ENCODE results near the gene NR2C1.

Gene NR2C1

DNA sequence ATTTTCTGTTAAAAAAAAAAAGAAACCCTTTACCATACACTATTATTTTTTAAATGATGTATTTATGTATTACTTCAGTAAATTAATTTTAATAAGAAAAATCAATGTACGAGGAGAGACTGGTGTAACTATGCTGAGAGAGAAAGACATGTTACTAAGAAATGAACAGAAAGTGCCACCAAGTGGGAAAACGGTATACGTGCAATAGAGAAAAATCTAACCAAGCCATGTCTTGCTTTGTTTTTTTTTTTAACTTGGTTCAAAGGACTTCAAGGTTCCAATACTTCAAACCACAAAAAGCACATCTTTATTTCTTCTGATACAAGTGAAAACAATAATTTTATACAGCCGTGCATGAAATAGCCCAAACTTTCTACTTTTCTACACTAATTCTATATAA is 92.8 kb downstream of the NR2C1 start:
- H3K36me3 Mint-ChIP-seq (ENCODE audit: low read depth): peaks cover 60% of the 10 kb centered on the region
- H3K27ac Mint-ChIP-seq: no peak overlapping the region
- no peaks in the 10 kb centered on the region for H3K27me3 Mint-ChIP-seq
- intact Hi-C loops (cut with micrococcal nuclease): no loop called here
- no peak overlapping the region for H3K4me3 Mint-ChIP-seq
- H3K9me3 Mint-ChIP-seq: no peaks in the 10 kb centered on the region
- peaks cover 17% of the 10 kb centered on the region for H3K4me1 Mint-ChIP-seq (ENCODE audit: low read depth)

- intact Hi-C loops (cut with micrococcal nuclease): no loop called here
These were observed 93.5 kb downstream of the NR2C1 start for GRCh38 chr12:94979941-94980340.

DNA sequence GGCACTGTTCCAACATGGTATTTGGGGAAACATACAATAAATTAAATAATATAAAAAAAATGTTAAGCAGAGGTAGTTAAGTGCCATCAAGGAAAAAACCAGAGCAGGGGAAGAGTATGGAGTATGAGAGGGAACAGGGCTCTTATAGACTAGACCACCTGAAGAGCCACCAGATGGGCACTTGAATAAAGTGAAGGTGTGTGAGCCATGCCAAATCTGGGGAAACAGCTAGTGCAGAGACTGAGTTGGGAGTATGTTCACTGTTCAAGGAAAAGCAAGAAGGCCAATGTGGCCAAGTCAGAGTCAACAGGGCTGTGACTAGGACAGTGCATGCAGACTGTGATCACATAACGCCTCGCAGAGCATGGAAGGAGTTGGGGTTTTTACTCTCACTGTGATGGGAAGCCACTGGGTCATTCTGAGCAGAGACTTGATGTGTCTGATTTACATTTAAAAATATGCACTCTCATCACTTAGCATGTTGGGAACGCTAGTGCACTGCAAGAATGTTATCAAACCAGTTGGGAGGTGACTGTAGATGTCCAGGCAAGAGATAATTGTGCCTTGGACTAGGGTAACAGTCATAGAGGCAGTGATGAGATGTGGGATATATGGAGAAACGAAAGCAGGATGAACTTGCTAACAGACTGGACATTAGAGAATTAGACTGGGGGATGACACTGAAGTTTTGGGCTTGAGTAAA is 95.5 kb downstream of the NR2C1 start:
- no peak overlapping the region for H3K4me3 Mint-ChIP-seq
- H3K4me1 Mint-ChIP-seq (ENCODE audit: low read depth): peaks cover 10% of the 10 kb centered on the region
- peaks cover 53% of the 10 kb centered on the region for H3K36me3 Mint-ChIP-seq (ENCODE audit: low read depth)
- no peaks in the 10 kb centered on the region for H3K9me3 Mint-ChIP-seq
- intact Hi-C loops (cut with micrococcal nuclease): no loop called here
- no peak overlapping the region for H3K27ac Mint-ChIP-seq
- no peaks in the 10 kb centered on the region for H3K27me3 Mint-ChIP-seq

More at GRCh38 chr12:94979941-94980340, 93.5 kb downstream of the NR2C1 start:
- Mint-ChIP-seq H3K36me3 (ENCODE audit: low read depth) (peaks cover 56% of the 10 kb centered on the region), H3K27me3 (no peaks in the 10 kb centered on the region), H3K4me1 (ENCODE audit: low read depth) (peaks cover 17% of the 10 kb centered on the region), H3K4me3 (no peak overlapping the region), H3K27ac (no peak overlapping the region), H3K9me3 (no peaks in the 10 kb centered on the region)

- no peak overlapping the region for H3K27ac Mint-ChIP-seq
- H3K9me3 Mint-ChIP-seq: no peaks in the 10 kb centered on the region
- intact Hi-C loops (cut with micrococcal nuclease): no loop called here
- no peaks in the 10 kb centered on the region for H3K27me3 Mint-ChIP-seq
- peaks cover 12% of the 10 kb centered on the region for H3K4me1 Mint-ChIP-seq (ENCODE audit: low read depth)
- H3K4me3 Mint-ChIP-seq: no peak overlapping the region
- peaks cover 53% of the 10 kb centered on the region for H3K36me3 Mint-ChIP-seq (ENCODE audit: low read depth)
These were observed 100.2 kb downstream of the NR2C1 start for GRCh38 chr12:94973221-94973620.

DNA sequence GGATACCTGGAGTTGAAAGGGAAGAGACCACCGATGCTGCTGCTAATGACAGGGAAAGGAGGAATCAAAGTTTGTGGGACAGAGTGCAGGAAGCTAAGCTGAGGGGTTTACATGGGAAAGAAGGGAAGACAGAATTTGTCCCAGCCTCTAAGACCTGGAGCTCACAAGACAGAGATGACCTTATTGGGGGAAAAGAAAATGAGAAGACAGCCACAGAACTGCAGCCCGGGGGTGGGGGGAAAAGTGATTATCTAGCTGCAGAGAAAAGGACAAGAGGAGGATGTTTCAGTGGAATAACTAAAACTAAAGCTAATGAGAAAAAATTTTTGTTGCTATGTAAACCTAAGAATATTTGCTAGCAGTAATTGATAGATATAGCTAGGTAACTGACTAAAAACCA is 100.6 kb downstream of the NR2C1 start:
- Mint-ChIP-seq H3K36me3 (ENCODE audit: low read depth) (peaks cover 49% of the 10 kb centered on the region), H3K27ac (no peak overlapping the region), H3K9me3 (no peaks in the 10 kb centered on the region), H3K27me3 (no peaks in the 10 kb centered on the region), H3K4me3 (no peak overlapping the region), H3K4me1 (ENCODE audit: low read depth) (peaks cover 7% of the 10 kb centered on the region)
- intact Hi-C loops (cut with micrococcal nuclease): no loop called here

GRCh38 chr12:94971923-94972322 is 101.5 kb downstream of the NR2C1 start:
- H3K36me3 Mint-ChIP-seq (ENCODE audit: low read depth): peaks cover 47% of the 10 kb centered on the region
- peaks cover 5% of the 10 kb centered on the region for H3K4me1 Mint-ChIP-seq (ENCODE audit: low read depth)
- H3K9me3 Mint-ChIP-seq: no peaks in the 10 kb centered on the region
- no peak overlapping the region for H3K4me3 Mint-ChIP-seq
- intact Hi-C loops (cut with micrococcal nuclease): no loop called here
- no peak overlapping the region for H3K27ac Mint-ChIP-seq
- H3K27me3 Mint-ChIP-seq: no peaks in the 10 kb centered on the region

DNA sequence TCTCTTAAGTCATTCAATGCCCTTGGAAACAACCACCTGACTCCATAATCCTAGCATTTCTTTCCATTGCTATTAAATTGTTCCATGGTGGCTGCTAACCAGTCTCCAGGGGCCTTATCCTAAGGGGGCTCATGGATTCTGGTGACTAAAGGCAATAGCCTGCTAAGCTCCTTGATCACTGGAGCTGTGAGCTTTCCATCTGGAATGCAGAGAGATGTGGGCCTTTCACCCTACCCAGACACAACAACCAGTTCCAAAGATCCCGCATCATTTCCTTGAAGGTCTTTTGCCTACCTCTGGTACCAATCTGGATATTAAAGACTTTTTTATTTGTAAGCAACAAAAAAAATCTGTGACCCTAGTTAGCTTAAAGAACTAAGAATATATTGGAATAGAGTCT is 102.9 kb downstream of the NR2C1 start:
- Mint-ChIP-seq H3K9me3 (no peaks in the 10 kb centered on the region), H3K4me1 (ENCODE audit: low read depth) (peaks cover 5% of the 10 kb centered on the region), H3K4me3 (no peak overlapping the region), H3K36me3 (ENCODE audit: low read depth) (peaks cover 43% of the 10 kb centered on the region), H3K27me3 (no peaks in the 10 kb centered on the region), H3K27ac (no peak overlapping the region)
- intact Hi-C loops (cut with micrococcal nuclease): no loop called here
